Measurements from ENCODE around the gene PRPH.

PRPH gene

DNA sequence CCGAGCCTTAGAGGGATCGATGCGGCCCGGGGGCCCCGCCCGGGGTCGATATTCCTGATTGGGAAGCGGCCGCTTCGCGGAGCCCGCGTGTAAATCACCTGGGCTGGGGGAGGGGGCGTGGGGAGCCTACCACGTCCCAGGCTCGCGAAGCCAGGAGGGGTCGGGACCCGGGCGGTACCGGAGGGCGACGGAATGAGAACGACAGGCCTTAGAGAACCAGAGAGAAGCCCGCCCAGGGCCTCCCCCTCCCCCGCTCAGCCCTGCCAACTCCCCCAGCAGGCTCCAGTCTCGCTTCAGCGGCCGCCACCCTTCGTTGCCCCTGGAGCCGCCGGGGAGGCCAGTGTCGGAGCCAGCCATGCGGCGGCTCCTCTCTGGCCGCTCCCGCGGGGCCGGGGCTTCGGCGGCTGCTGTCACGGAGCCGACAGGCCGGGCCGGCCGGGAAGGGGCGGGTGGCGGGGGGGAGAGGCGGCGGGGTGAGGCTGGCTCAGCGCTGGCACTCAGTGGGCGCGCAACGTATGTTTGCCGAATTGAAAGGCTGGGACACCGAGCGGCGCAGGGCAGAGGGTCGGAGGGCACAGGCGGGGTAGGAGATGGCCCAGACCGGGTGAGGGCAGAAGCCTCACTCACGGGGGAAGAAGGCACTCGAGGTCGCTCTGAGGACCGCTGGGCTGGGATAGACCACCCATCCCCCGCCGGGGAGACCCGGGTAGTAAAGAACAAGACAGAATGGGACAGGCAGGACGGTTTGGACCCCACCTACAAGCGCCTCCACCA, 50.3 kb downstream of the PRPH start:
- DNase-seq (ENCODE audit: low read depth in 1 of 2, low spot score in 1 of 2), result no peak

DNA sequence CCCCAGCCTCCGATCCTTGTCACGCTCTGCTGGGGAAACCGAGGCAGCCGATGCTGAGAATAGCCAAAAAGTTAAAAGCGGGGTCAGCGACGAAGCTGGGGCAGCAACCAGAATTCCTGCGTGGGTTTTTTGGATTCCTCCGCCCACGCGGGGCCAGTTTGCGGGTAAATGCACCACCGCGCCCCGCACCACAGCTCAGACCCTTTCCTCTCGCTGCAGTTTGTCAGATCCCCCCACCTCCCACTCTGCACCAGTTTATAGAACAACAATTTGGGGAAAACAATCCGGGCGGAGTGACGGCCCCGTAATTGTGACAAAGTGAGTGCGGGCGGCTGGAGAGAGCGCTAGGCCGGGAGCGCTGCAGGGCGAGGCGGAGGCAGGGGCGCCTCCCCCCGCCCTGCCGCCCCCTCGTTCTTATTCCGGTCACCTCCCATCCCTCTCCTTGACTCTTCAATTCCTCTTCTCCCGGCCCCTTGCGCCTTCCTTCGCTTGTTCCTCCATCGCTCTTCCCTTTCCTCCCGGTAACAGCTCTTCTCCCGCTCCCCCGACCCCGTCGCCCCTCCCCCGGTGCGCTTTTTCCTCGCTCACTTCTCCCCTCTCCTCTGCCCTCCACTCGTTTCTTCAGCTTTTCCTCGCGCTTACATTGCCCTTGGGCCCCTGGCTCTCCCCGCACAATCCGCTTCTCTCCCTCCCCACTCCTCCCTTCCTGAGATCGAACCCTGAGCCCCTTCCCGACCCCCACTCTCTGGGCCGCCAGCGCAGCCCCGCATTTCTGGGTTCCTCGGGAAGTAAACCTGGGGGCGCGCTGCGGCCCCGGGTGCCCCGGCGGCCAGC, 51.1 kb downstream of the PRPH start:
- DNase-seq (ENCODE audit: low read depth in 1 of 2, low spot score in 1 of 2), result no peak

DNA sequence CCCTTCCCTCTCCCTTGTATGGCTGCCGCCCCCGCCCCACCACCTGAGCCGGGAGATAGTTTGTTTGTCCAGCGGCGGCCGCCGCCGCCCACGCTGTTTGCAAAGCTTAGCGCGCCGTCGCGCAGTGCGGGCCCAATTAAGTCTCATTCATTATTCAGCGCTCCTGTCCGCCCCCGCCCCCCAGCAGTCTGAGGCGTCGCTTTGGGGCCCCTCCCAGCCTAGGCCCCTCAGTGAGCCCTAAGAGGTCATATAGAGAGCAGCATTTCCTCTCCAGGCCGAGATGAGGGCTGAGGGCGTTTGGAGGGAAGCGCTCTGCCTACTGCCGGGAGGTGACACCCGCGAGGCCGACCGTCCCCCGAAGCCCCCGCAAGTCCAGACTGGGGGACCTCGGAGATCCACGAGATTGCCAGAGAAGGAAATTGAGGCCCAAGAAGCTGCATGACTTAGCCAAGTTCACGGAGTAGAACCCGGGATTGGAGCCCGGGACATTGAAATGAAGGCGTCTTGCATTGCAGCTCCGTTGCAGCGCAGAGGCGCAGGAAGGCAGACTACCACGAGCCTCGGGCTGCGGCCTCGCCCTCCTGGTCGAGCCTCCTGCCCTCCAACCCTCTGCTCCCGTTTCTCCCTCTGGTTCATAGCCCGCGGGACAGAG, 51.8 kb downstream of the PRPH start, which contains the start of gene DNAJC22:
Gene DNAJC22, plus strand, starts transcription at position 230 of the 652 bp plus-strand sequence. CDS start 1,985 bp downstream, outside the sequence.
- no peak for DNase-seq (ENCODE audit: low read depth in 1 of 2, low spot score in 1 of 2)

DNA sequence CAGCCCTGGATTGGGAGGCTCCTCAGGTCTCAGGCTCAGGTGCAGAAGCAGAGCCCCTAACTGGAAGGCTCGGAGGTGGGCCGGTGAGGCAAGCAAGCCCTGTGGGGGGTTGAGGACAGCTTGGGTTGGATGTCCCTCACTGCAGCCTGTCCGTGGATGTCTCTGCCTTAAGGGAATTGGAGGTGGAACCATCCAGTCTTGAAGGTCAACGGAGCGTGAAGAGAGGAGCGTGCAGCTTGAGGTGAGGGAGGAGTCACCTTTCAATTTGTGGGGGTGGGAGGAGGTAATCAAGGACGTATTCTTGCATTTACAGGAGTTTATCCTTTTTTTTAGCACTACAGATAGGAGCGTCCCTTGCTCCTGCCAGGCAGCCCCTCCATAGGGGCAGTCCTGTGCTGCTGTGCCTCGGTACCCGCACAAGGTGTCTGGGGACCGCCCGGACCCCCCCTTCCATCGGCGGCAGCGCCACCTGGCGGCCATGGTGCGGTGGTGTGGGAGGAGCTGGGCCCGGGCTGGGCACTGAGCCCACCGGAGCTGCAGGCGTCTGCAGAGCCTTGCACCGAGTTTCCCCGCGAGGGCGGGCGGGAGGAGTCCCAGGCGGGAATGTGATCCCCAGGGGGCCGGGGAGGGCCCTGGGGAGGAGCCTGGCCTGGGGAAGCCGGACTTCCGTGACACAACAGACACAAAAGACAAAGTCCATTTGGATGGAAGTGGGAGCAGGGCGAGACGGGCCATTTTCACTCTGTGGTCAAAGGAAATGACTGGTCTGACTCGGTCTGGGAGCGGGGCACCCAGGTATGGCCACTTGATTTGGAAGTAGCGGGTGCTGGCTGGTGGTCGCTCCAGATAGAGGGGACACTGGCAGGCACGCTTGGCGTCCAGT, 52.6 kb downstream of the PRPH start:
- DNase-seq (ENCODE audit: low read depth in 1 of 2, low spot score in 1 of 2), result peak; percentile 67 to 76

All from activated T-helper 1 cell treated with anti-CD3 and anti-CD28 coated beads, Interleukin-2, amount 50 U/mL, for 16 hours (primary cell).